Loucy (cell line): ENCODE measurements around the gene RMI1.

Source experiments
- CTCF ChIP-seq: fragments of 200-600 bp; sonication (generic); conservative IDR thresholded peaks from 2 replicates; pipeline ENCODE4 v1.5.1; 2014; ENCODE audit warnings: mild to moderate bottlenecking, antibody characterized with exemption, low read length
- EZH2phosphoT487 ChIP-seq: fragments of 200-600 bp; IDR thresholded peaks from 2 replicates; pipeline ENCODE4 v1.6.1; 2018; ENCODE audit warnings: antibody characterized with exemption, mild to moderate bottlenecking, moderate library complexity, borderline replicate concordance

- TF ChIP-seq CTCF, result no peak
- TF ChIP-seq EZH2phosphoT487, result no peak
Observed at GRCh38 chr9:83940590-83941303, 39.9 kb upstream of the RMI1 start.
